Esophagus muscularis mucosa (tissue), 4 donors: Measurements from ENCODE around the gene PNMA8C.

Experiments
- CTCF ChIP-seq, 3 experiments: fragments of 200-600 bp in 2 of 3; fragments of 450-650 bp in 1 of 3; sonication (generic) in 2 of 3; IDR thresholded peaks; one replicate each; pipeline ENCODE4 v1.5.1; 2017 to 2019; ENCODE audit warnings: antibody characterized with exemption in 3 of 3, mild to moderate bottlenecking in 2 of 3, moderate library complexity in 1 of 3
- EP300 ChIP-seq: sonication (generic); formaldehyde crosslinking; IDR thresholded peaks from one replicate; pipeline ENCODE4 v1.6.1; 2017; ENCODE audit warnings: antibody characterized with exemption
- POLR2A ChIP-seq: fragments of 450-650 bp; IDR thresholded peaks from one replicate; pipeline ENCODE4 v1.6.1; 2017; ENCODE audit warnings: antibody characterized with exemption, moderate library complexity, mild to moderate bottlenecking, low read depth
- POLR2AphosphoS5 ChIP-seq, 2 donors: sonication (generic); formaldehyde crosslinking; IDR thresholded peaks; one replicate each; pipeline ENCODE4 v1.6.1; 2017; ENCODE audit warnings: antibody characterized with exemption in 2 of 2

DNA sequence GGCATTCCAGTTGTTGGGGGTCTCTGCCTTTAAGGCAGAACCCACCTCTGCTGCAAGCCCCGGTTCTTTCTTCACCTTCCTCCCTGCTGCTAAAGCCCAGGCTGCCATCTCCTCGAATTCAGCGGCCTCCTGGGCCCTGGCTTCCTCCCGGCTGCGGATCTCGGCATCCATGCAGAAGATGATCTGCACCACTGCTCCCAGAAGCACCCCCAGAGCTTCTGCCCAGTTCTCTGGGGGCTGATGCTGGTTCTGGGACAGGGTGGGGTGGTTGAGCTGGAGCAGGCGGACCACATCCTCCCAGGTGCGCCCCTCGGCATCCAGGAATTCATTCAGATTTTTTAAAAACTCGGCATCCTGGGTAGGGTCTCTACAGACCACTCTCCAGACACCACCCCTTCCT, 41.6 kb upstream of the PNMA8C start:
- TF ChIP-seq POLR2A (no peak), EP300 (no peak), CTCF (IDR thresholded peaks at IDR 0.05) (no peak), POLR2AphosphoS5 (IDR thresholded peaks at IDR 0.05) (no peak)
